Activated T-cell treated with anti-CD3 and anti-CD28 coated beads, Interleukin-2, amount 50 U/mL, for 4 hours (primary cell): ENCODE measurements around the gene PSPN. TPM values are rescaled to one million over a fixed set of nuclear protein-coding genes. Genes with fewer than 3 reads are reported as not detected.
"Not testable (repeated sequence)": the region's sequence is repeated elsewhere in the genome, so short reads cannot be mapped to it uniquely, and the experiment has no call there.

ENCODE experiments used
- ATAC-seq, 2 donors: fragments of 200-7000 bp; cut with Tn5 transposase; one replicate each; pipeline ENCODE4 v1.10.0; 2021
- DNase-seq: peaks from one replicate; pipeline ENCODE4 v3.0.0-alpha.2; 2020
- H3K27me3 Mint-ChIP-seq: one replicate; pipeline ENCODE4 v1.8.0; 2021; ENCODE audit warnings: low read depth, mixed read lengths
- H3K36me3 Mint-ChIP-seq: one replicate; pipeline ENCODE4 v1.8.0; 2022; ENCODE audit warnings: mixed read lengths; ENCODE audit not compliant: insufficient read depth
- H3K4me1 Mint-ChIP-seq: one replicate; pipeline ENCODE4 v1.8.0; 2021; ENCODE audit warnings: low read depth, mixed read lengths
- H3K4me3 Mint-ChIP-seq: one replicate; pipeline ENCODE4 v1.8.0; 2021; ENCODE audit warnings: mild to moderate bottlenecking, moderate library complexity, mixed read lengths
- H3K9me3 Mint-ChIP-seq: one replicate; pipeline ENCODE4 v1.8.0; 2021; ENCODE audit warnings: mixed read lengths
- total RNA-seq, 3 donors: library from RNA; stranded (reverse); gene quantifications; one replicate each; pipeline ENCODE4 v1.2.1, GENCODE V29; 2021

Gene PSPN
- total RNA-seq, 3 donors from 2014 or later = 1.4 to 1.9 (median 1.4) TPM

DNA sequence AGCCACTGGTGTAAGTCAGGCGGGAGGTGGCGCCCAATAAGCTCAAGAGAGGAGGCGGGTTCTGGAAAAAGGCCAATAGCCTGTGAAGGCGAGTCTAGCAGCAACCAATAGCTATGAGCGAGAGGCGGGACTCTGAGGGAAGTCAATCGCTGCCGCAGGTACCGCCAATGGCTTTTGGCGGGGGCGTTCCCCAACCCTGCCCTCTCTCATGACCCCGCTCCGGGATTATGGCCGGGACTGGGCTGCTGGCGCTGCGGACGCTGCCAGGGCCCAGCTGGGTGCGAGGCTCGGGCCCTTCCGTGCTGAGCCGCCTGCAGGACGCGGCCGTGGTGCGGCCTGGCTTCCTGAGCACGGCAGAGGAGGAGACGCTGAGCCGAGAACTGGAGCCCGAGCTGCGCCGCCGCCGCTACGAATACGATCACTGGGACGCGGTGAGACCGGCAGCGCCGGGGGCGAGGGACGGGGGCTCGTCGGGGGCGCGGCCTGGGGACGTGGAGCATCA, 3.1 kb downstream of the PSPN start, which contains the start of gene ALKBH7:
TSS of gene ALKBH7 (plus strand) at position 201 of the 502 bp plus-strand sequence. CDS start at position 228, 27 bp downstream.
- Mint-ChIP-seq H3K4me1 (peaks cover 10% of the 10 kb centered on the region), H3K4me3 (peak within 1 kb of the TSS; percentile 86), H3K27me3 (no peaks in the 10 kb centered on the region), H3K36me3 (peaks cover 12% of the 10 kb centered on the region), H3K9me3 (no peaks in the 10 kb centered on the region)
- ATAC-seq = peak; percentile 83 to 84
- peak; percentile 92 for DNase-seq

DNA sequence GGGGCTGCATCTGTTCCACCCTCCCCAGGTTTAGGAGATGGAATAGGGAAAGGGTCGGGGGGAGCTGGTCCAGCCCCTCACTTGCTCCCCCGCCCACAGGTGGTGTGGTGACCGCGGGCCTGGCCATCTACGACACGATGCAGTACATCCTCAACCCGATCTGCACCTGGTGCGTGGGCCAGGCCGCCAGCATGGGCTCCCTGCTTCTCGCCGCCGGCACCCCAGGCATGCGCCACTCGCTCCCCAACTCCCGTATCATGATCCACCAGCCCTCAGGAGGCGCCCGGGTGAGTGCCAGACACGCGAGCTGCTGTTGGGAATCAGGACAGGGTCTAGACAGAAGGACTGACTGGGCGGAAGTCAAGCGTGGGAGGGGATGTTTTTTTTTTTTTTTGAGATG, 11.4 kb downstream of the PSPN start:
- no peak overlapping the region for H3K4me3 Mint-ChIP-seq
- no peaks in the 10 kb centered on the region for H3K9me3 Mint-ChIP-seq
- ATAC-seq = no peak
- H3K36me3 Mint-ChIP-seq = peaks cover 16% of the 10 kb centered on the region
- no peaks in the 10 kb centered on the region for H3K27me3 Mint-ChIP-seq
- peaks cover 18% of the 10 kb centered on the region for H3K4me1 Mint-ChIP-seq
- no peak for DNase-seq

DNA sequence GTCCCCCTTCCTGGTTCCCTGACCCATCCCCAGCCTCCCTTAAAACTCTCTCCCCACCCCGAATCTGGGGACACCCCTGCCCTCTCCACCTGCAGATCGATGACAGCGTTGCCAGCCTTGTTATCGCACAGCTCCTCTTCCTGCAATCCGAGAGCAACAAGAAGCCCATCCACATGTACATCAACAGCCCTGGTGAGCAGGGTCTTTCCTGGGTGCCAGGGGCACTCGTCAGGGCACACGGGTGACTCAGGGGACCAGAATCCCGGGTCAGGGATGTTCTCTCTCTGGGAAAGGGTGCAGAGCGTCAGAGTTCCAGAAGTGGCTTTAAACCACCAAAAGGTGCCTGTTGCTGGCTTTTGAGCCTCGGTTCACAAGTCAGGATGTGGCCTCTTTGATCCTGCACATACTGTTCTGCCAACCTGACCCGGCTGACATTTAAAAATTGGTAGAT, 13.4 kb downstream of the PSPN start:
- peaks cover 17% of the 10 kb centered on the region for H3K4me1 Mint-ChIP-seq
- H3K36me3 Mint-ChIP-seq = peaks cover 6% of the 10 kb centered on the region
- H3K27me3 Mint-ChIP-seq = no peaks in the 10 kb centered on the region
- no peaks in the 10 kb centered on the region for H3K9me3 Mint-ChIP-seq
- ATAC-seq (no peak), DNase-seq (peak; percentile 28)
- peak overlapping the region; percentile 95 for H3K4me3 Mint-ChIP-seq

GRCh38 chr19:6362027-6362350, 13.7 kb downstream of the PSPN start:
- H3K4me3 Mint-ChIP-seq = peak overlapping the region; percentile 95
- no peak for DNase-seq
- no peaks in the 10 kb centered on the region for H3K27me3 Mint-ChIP-seq
- peak in 1 of 2 donors; percentile 6 for ATAC-seq
- H3K36me3 Mint-ChIP-seq = peaks cover 6% of the 10 kb centered on the region
- peaks cover 17% of the 10 kb centered on the region for H3K4me1 Mint-ChIP-seq
- no peaks in the 10 kb centered on the region for H3K9me3 Mint-ChIP-seq

- Mint-ChIP-seq H3K4me1 (peaks cover 17% of the 10 kb centered on the region), H3K4me3 (peak overlapping the region; percentile 95)
- H3K36me3 Mint-ChIP-seq, H3K27me3 Mint-ChIP-seq, ATAC-seq, H3K9me3 Mint-ChIP-seq, DNase-seq: not testable (repeated sequence)
These were observed 14.9 kb downstream of the PSPN start for GRCh38 chr19:6360857-6361216.

GRCh38 chr19:6360445-6360844, 15.3 kb downstream of the PSPN start:
- H3K36me3 Mint-ChIP-seq, H3K27me3 Mint-ChIP-seq, H3K9me3 Mint-ChIP-seq, ATAC-seq, DNase-seq: not testable (repeated sequence)
- H3K4me1 Mint-ChIP-seq = peaks cover 17% of the 10 kb centered on the region
- H3K4me3 Mint-ChIP-seq = peak overlapping the region; percentile 95

DNA sequence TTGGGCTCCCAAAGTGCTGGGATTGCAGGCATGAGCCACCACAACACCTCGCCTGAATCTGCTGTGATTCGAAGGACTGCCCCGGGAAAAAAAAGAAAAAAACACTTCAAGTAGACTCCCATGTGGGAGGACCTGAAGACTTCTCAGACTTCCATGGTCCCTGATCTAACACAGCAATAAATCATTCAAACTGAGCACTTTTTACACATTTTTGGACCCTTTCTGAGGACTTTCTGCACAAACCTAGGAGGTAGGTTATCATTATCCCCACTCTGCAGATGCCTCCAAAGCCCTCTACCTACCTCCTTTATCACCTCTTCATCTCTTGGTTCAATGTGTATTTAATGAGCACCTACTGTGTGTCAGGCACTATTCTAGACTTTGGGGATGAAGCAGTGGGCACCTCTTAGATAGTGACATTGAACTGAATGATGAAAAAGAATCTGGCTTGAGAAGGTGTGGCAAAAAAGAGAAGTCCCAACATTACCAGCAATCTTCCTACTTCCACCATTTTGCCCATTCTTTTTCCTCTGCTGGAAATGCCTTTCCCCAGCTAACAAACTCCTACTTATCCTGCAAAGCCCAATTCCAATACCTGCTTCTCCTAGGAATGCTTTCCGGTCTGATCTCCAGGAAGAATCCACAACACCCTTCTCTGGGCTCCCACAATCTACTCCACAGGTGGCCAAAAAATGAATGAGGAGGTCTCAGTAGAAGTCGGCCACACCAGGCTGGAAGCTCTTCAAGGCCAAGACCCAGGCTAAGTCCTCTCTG, 16.0 kb downstream of the PSPN start:
- H3K4me3 Mint-ChIP-seq = peak overlapping the region; percentile 4
- ATAC-seq (no peak), DNase-seq (no peak)
- H3K9me3 Mint-ChIP-seq = no peaks in the 10 kb centered on the region
- peaks cover 4% of the 10 kb centered on the region for H3K36me3 Mint-ChIP-seq
- H3K27me3 Mint-ChIP-seq = no peaks in the 10 kb centered on the region
- H3K4me1 Mint-ChIP-seq = peaks cover 17% of the 10 kb centered on the region

DNA sequence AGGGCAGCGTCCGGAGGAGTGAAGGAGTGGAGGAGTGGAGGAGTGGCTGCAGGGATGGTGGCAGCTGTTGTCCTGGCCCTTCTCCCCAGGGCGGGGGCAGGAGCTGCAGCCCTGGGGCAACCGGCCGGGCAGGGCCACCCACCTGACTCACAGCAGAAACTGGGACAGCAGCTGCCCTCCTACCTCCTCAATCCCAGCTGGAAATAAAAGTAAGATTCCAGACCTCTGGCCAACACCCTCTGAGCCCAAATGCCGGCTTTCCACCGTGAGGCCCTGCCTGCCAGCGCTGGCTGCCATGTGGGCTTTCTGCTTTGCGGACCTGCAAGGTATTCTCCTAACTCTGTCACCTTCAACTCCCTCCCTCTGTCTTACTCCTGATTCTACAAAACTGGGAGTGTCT, 17.7 kb downstream of the PSPN start:
- Mint-ChIP-seq H3K9me3 (no peaks in the 10 kb centered on the region), H3K27me3 (no peaks in the 10 kb centered on the region), H3K36me3 (peaks cover 2% of the 10 kb centered on the region), H3K4me1 (peaks cover 9% of the 10 kb centered on the region), H3K4me3 (no peak overlapping the region)
- ATAC-seq = no peak
- no peak for DNase-seq

GRCh38 chr19:6357174-6357573, 18.6 kb downstream of the PSPN start:
- ATAC-seq = no peak
- Mint-ChIP-seq H3K9me3 (no peaks in the 10 kb centered on the region), H3K4me3 (no peak overlapping the region), H3K27me3 (no peaks in the 10 kb centered on the region), H3K36me3 (peaks cover 7% of the 10 kb centered on the region), H3K4me1 (peaks cover under 1% of the 10 kb centered on the region)
- no peak for DNase-seq

DNA sequence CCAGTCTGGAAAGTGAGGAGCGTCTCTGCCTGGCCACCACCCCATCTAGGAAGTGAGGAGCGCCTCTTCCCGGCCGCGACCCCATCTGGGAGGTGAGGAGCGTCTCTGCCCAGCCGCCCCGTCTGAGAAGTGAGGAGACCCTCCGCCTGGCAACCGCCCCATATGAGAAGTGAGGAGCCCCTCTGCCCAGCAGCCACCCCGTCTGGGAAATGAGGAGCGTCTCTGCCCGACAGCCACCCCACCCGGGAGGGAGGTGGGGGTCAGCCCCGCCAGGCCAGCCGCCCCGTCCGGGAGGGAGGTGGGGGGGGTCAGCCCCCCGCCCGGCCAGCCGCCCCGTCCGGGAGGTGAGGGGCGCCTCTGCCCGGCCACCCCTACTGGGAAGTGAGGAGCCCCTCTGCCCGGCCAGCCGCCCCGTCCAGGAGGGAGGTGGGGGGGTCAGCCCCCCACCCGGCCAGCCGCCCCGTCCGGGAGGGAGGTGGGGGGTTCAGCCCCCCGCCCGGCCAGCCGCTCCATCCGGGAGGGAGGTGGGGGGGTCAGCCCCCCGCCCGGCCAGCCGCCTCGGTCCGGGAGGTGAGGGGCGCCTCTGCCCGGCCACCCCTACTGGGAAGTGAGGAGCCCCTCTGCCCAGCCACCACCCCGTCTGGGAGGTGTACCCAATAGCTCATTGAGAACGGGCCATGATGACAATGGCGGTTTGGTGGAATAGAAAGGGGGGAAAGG, 20.3 kb downstream of the PSPN start:
- not testable (repeated sequence) for DNase-seq, H3K9me3 Mint-ChIP-seq, H3K36me3 Mint-ChIP-seq, ATAC-seq, H3K27me3 Mint-ChIP-seq, H3K4me1 Mint-ChIP-seq, H3K4me3 Mint-ChIP-seq

DNA sequence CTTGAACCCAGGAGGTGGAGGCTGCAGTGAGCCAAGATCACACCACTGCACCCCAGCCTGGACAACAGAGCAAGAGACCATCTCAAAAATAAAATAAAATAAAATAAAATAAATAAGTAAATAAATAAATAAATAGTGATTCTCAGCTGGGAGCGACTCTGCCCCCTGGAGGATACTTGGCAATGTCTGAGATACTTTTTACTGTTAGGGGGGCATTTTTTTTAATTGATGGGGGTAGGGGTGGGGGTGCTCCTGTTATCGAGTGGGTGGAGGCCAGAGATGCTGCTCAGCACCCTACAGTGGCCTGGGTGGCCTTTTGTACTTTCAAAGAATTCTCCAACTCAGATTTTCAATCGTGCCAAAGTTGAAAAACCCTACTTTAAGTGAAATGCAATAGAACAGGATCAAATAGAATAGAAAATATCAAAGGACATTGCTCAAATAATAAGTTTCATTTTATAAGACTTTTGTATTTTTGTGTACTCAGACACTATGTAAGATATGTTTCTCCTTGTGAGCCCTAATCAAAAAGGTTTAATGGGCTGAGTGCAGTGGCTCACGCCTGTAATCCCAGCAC, 21.5 kb downstream of the PSPN start:
- Mint-ChIP-seq H3K36me3 (peaks cover 10% of the 10 kb centered on the region), H3K4me3 (no peak overlapping the region), H3K4me1 (no peaks in the 10 kb centered on the region), H3K9me3 (no peaks in the 10 kb centered on the region), H3K27me3 (no peaks in the 10 kb centered on the region)
- no peak for DNase-seq
- ATAC-seq = no peak

GRCh38 chr19:6352381-6353165, 23.2 kb downstream of the PSPN start:
- Mint-ChIP-seq H3K27me3 (no peaks in the 10 kb centered on the region), H3K4me3 (no peak overlapping the region), H3K9me3 (no peaks in the 10 kb centered on the region), H3K36me3 (peaks cover 10% of the 10 kb centered on the region), H3K4me1 (no peaks in the 10 kb centered on the region)
- DNase-seq (no peak), ATAC-seq (no peak)

DNA sequence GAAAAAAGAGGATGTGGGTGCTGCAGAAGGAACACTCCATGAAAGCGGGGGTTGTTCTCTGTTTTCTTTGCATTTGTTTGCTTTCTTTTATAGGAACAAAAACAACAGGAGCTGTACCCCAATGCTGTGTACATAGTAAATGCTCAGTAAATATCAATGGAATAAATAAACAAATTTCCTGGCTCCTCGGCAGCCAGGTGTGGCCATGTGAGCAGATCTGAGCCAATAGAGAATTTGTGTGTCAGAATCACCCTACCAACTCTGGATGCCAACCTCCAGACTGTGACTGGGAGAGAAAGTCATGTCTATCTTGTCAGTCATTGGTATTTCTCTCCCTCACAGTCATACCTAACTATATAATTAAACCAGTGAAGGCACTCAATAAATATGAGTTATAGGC, 25.0 kb downstream of the PSPN start:
- no peaks in the 10 kb centered on the region for H3K4me1 Mint-ChIP-seq
- H3K4me3 Mint-ChIP-seq = no peak overlapping the region
- H3K9me3 Mint-ChIP-seq = no peaks in the 10 kb centered on the region
- DNase-seq (no peak), ATAC-seq (no peak)
- no peaks in the 10 kb centered on the region for H3K27me3 Mint-ChIP-seq
- peaks cover 8% of the 10 kb centered on the region for H3K36me3 Mint-ChIP-seq

- H3K27me3 Mint-ChIP-seq, H3K36me3 Mint-ChIP-seq, H3K9me3 Mint-ChIP-seq, DNase-seq, ATAC-seq, H3K4me3 Mint-ChIP-seq, H3K4me1 Mint-ChIP-seq: not testable (repeated sequence)
These were observed 26.5 kb downstream of the PSPN start for GRCh38 chr19:6349271-6349670.
